ENCODE results near the gene ABCD3.
"Not testable (repeated sequence)": the region's sequence is repeated elsewhere in the genome, so short reads cannot be mapped to it uniquely, and the experiment has no call there.

Gene ABCD3

DNA sequence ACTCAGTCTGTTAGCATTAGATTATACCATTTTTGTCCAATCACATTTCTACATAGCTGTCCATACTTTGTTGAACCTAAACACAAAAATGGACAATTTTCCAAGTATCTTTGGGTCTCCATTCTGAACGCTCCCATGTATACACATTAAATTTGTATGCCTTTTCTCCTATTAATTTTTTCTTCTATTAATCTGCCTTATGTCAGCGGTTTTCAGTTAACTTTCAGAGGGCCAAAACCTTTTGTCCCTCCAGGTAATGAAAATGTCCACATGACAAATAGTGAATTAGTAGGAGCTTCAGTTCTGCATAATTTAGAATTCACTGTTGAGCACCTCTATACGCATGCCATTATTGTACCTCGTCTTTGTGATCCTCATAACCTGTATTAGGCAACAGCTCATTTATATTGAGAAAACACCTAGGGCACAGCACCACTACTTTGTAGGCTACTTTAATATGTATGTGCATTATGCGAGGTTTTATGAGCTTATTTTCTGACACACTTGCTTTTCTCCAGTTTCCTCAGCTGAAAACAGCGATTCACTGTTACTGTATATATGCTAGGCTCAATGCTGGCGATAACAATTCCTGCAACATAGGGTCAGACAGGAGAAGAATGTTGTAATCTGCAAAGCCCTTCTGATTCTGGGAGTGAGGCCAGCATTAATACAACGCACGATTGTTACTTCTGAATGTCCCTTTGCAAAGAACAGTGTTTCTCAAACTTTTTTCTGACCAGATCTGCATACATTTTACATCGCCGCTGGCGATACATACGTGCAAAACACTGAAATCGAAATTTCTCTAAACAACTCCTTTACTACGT lies 1.1 kb upstream of the ABCD3 start:
- peak; percentile 12 for DNase-seq

DNA sequence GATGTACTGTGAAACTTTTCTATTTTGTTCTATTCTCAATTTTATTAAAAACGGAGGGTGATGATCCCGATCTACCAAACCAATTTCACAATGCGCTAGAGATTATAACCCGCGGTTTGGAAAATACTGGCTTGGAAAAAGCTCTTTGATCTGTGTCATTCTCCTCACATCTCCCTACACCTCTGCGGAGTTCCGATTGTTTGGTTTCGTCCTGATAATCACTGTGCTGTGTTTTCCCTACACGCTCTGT lies 536 bp upstream of the ABCD3 start:
- DNase-seq, result no peak

DNA sequence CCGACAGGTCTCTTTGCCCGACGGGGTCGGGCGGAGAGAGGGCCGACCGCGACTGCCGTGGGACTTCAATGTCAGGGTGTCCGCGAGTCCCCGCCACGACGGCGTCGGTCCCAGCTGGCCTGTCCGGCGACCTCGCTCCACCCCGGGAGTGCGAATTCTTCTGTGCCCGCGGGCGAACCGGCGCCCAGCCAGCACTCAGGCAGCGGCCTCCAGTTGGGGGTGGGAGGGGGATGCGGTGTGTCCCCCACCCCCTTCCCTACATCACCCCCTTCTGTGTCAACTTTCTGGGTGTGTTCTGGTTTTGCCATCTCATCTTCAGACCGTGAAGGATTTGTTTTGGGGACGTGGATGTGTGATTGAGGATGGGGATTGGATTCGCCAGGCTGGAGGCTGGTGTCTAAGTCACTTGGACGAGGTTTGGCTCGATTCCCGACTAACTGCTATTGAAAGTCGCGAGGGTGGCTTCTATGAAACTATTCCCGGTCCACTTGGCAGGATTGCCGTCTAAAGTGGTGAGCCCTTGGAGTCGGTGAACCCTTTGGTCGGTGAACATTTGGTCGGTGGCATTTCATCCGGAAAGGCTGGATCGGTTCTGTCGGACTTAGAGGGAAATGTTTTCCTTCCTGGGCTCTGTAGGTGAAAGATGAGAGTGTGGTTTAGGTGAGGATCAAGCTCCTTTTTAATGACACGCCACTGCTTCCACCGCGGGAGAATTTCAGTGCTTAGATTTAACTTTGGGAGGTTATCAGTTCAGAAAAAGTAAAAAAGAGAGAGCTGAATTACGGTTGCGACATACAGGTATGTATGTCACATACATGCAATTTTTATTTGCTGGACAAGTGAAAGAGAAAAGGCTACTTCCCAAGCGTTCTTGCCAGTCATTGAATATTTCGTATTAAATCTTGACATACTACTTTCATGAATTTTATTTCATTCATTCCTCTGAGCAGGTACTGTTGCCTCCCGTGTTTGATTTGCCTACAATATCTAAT lies 771 bp downstream of the ABCD3 start:
- peak; percentile 48 for DNase-seq

DNA sequence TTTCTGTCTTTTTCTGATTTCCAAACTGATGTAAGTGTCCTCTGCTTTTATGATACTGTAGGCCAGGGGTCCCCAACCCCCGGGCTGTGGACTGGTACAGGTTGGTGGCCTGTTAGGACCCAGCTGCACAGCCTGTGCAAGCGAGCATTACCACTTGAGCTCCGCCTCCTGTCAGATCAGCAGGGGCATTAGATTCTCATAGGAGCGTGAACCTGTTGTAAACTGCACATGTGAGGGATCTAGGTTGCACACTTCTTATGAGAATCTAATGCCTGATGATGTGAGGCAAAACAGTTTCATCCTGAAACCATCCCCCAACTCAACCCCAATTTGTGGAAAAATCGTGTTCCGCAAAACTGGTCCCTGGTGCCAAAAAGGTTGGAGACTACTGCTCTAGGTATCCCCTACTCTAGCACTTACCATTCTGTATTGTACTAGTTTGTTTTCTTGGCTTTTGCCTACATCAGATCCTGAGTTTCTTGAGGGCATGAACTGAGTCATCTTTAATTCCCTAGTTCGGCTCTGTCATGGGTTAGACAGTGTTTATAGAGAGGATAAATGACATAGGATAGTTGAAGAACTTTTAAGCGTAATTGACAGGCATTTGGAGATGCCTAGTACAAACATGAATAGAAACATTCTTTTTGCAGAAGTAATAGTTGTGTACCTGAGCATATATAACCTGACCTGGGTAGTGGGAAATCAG lies 4.1 kb downstream of the ABCD3 start:
- DNase-seq, result no peak

DNA sequence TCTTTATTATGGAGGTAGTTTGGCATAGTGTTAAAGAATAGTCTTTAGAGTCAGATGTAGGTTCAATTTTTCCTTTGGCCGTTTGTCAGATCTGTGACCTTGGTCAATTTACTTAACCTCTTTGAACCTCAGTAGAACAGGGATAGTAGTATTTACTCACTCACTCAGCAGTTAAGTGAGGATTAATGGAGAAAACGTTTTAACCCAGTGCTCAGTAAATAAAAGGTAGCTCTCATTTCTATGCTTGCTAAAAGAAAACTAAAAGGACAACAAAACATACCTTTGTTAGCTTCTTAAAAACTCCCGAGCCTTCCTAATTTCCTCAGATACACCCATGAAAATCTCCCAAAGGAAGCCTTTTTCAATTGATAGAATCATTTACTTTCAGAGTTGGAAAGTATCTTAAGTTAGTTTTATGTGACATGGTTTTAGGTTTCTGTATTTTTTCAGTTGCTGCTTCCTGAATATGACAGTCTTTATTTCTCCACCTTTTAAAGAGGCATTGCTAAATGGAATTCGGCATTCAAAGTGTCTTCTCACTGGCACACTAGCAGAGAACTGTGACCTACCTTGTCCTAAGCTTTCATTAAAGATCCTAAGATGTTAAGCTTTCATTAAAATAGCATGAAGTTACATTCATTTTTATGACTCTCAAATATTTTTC lies 7.8 kb downstream of the ABCD3 start:
- peak; percentile 24 for DNase-seq

DNA sequence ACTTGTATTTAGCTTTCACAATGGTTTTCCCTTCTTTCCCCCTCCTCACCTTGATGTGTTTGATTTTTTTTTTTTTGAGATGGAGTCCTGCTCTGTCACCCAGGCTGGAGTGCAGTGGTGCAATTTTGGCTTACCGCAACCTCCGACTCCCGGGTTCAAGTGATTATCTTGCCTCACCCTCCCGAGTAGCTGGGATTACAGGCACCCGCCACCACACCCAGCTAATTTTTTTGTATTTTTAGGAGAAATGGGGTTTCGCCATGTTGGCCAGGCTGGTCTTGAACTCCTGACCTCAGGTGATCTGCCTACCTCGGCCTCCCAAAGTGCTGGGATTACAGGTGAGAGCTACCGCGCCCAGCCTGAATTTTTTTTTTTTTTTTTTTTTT lies 8.3 kb downstream of the ABCD3 start:
- DNase-seq, result not testable (repeated sequence)

DNA sequence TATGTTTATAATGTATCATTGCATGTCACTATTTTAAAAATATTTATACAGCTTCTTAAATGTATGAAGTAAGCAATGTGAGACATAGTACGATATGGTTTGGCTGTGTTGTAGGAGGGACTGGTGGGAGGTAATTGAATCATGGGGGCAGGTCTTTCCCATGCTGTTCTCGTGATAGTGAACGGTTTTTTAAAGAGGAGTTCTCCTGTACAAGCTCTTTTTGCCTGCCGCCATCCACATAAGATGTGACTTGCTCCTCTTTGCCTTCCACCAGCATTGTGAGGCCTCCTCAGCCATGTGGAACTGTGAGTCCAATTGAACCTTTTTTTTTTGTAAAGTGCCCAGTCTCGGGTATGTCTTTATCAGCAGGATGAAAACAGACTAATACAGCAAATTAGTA lies 10.3 kb downstream of the ABCD3 start:
- DNase-seq, result no peak

DNA sequence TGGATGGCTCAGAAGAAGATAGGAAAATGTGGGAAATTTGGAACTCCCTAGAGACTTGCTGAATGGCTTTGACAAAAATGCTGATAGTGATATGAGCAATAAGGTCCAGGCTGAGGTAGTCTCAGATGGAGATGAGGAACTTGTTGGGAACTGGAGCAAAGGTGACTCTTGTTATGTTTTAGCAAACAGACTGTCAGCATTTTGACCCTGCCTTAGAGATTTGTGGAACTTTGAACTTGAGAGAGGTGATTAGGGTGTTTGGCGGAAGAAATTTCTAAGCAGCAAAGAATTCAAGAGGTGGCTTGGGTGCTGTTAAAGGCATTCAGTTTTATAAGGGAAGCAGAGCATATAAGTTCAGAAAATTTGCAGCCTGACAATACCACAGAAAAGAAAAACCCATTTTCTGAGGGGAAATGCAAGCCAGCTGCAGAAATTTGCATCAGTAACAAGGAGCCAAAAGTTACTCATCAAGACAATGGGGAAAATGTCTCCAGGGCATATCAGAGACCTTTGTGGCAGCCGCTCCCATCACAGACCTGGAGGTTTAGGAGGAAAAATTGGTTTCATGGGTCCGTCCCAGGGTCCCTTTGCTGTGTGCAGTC lies 10.8 kb downstream of the ABCD3 start:
- DNase-seq, result not testable (repeated sequence)

DNA sequence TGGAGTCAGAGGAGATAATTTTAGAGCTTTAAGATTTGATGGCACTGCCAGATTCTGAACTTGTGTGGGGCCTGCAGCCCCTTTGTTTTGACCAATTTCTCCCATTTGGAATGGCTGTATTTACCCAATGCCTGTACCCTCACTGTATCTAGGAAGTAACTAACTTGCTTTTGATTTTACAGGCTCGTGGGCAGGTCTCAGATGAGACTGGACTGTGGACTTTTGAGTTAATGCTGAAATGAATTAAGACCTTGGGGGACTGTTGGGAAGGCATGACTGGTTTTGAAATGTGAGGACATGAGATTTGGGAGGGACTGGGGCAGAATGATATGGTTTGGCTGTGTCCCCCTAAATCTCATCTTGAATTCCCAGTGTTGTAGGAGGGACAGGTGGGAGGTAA lies 11.9 kb downstream of the ABCD3 start:
- DNase-seq, result not testable (repeated sequence)

DNA sequence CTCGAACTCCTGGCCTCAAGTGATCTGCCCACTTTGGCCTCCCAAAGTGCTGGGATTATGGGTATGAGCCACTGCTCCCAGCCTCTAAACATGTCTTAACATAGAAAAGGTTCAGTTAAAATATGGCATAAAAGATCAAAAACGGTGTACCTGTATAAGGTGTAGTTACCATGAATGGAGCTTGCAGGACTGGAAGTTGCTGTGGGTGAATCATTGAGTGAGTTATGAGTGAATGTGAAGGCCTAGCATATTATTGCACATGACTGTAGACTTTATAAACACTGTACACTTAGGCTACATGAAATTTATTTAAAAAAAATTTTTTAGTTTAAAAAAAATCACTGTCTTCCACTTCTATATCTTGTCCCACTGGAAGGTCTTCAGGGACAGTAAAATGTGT lies 15.7 kb downstream of the ABCD3 start:
- DNase-seq, result no peak

DNA sequence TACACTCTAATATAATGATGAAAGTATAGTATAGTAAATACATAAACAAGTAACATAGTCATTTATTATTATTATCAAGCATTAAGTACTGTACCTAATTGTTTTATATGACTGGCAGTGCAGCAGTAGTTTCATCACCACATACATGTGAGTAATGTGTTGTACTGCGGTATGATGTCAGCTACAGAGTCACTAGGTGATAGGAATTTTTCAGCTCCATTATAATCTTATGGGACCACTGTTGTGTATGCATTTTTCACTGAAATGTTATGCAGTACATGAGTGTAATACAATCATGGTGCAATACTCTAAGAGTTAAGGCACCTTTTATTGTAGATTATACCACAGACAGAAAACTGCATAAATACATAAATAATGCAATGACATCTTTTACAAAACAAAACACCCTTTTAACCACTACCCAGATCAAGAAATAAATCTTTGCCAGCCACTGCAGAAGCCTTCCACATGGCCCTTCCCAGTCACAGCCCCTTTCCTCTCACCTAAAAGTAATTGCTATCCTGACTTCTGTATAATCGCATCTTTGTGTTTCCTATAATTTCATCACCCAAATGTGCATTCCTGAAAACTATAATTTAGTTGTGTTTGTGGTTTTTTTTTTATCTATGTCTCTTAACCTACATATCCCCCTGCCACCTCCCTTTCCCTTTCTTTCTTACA lies 16.3 kb downstream of the ABCD3 start:
- DNase-seq, result no peak

DNA sequence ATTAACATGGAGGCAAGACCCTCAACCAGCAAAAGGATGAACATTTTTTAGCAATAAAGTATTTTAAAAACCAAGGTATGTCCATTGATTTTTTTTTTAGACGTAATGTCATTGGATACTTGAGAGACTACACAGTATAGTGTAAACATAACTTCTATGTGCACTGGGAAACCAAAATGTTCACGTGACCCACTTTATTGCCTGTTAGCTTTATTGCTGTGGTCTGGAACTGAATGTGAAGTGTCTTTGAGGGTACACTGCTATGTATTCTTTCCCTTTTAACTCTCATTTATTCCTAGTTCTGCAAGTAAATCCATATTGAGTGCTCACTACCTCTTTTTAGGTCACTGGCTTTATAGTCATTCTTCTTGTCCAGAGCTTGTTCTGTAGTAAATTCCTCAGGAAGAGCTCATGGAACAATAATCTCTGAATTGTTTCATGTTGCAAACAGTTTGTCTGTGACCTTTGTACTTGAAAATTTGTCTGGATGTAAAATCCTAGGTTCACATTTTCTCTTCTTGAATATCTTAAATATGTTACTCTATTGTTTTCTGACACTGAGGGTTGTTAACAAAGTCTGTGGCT lies 20.6 kb downstream of the ABCD3 start:
- DNase-seq, result no peak

DNA sequence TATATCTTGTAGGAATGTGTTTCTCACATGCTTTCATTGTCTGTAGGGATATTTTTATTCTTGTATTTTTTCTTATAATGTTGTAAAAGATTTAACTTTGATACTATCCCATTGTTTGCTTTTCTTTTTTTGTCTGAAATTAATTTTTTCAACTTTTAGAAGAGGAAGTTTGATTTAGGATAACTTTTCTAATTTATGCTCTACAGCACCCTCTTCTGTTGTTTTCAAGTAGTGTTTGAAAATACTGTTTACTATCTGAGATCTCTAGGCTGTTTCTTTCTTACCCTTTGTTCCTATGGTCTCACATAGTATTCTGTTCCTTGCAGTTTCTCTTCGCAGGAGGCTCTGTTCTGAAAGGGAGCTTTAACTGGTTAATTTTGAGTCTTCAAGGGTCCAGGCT lies 21.9 kb downstream of the ABCD3 start:
- DNase-seq, result no peak

DNA sequence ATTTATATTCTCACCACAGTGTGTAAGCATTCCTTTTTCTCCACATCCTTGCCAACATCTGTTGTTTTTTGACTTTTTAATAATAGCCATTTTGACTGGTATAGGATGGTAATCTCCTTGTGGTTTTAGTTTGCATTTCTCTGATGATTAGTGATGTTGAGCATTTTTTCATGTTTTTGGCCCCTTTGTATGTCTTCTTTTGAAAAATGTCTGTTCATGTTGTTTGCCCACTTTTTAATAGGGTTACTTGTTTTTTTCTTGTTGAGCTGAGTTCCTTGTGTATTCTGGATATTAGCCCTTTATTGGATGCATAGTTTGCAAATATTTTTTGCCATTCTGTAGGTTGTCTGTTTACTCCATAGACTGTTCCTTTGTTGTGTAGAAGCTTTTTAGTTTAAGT lies 24.9 kb downstream of the ABCD3 start:
- not testable (repeated sequence) for DNase-seq

DNA sequence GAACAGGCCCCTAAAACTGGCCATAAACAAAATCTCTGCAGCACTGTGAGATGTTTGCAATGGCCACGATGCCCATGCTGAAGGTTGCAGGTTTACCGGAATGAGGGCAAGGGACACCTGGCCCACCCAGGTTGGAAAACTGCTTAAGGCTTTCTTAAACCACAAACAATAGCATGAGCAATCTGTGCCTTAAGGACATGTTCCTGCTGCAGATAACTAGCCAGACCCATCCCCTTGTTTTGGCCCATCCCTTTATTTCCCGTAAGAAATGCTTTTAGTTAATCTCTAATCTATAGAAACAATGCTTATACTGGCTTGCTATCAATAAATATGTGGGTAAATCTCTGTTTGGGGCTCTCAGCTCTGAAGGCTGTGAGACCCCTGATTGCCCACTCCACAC lies 26.6 kb downstream of the ABCD3 start:
- not testable (repeated sequence) for DNase-seq

DNA sequence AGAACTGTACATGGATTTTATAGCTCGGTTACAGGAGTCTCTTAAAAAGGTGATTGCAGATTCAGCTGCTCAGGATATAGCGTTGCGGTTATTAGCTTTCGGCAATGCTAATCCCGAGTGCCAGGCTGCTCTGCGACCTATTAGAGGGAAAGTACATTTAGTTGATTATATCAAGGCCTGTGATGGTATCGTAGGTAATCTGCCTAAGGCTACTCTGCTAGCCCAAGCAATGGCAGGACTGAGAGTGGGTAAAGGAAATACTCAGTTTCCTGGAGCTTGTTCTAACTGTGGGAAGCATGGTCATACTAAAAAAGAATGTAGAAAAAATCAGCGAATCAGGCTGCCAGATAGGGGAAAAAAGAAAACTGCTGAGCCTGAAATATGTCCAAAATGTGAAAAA lies 27.5 kb downstream of the ABCD3 start:
- not testable (repeated sequence) for DNase-seq

DNA sequence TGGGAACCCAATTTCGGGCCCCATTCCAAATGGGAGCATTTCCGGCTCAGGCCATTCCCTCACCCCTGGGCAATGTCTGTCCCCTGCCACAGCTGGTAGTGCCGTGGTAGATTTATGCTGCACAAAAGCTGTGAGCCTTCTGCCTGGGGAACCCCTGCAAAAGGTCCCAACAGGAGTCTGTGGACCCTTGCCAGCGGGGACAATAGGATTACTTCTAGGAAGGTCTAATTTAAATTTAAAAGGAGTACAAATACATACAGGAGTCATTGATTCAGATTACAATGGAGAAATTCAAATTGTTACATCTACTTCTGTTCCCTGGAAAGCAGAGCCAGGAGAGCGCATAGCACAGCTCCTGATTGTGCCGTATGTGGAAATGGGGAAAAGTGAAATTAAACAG lies 28.0 kb downstream of the ABCD3 start:
- not testable (repeated sequence) for DNase-seq

DNA sequence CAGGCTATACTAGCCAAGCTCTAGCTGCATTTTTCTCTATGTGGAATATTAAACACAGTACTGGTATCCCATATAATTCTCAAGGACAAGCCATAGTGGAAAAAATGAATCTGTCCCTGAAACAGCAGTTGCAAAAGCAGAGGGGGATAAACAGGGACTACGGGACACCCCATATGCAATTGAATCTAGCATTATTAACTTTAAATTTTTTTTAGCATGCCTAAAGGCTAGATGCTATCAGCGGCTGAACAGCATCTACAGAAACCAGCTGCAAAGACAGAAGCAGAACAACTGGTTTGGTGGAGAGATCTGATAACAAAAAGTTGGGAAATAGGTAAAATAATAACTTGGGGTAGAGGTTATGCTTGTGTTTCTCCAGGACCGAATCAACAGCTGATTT lies 30.6 kb downstream of the ABCD3 start:
- DNase-seq, result not testable (repeated sequence)

DNA sequence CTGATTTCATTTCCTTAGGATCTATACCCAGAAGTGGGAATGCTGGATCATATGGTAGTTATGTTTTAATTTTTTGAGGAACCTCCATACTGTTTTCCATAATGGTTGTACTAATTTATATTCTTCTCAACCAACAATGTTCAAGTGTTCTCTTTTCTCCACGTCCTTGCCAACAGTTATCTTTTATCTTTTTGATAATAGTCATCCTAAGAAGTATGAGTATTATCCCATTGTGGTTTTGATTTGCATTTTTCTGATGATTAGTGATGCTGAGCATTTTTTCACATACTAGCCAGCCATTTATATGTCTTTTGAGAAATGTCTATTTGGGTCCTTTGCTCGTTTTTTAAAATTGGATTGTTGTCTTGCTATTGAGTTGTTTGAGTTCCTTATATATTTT lies 38.5 kb downstream of the ABCD3 start:
- DNase-seq, result no peak

DNA sequence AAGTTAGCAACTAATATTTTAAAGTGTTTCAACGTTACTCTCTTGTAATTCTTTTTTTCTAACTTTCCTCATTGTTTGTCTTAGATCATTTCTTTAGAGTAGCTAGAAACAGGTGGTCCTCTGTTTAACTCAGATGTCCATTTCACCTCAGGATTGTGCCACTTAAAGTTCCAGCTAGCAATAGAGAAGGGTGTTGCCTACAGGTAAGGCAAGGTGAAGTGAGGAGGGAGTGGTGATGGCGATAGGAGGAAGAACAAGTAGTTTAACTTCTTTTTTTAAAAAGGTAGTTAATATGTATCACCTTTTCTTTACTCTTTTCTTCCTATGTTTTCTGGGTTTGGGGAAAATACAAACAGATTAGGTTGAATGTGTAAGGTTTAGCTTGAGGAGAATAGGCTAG lies 44.4 kb downstream of the ABCD3 start:
- DNase-seq, result no peak

DNA sequence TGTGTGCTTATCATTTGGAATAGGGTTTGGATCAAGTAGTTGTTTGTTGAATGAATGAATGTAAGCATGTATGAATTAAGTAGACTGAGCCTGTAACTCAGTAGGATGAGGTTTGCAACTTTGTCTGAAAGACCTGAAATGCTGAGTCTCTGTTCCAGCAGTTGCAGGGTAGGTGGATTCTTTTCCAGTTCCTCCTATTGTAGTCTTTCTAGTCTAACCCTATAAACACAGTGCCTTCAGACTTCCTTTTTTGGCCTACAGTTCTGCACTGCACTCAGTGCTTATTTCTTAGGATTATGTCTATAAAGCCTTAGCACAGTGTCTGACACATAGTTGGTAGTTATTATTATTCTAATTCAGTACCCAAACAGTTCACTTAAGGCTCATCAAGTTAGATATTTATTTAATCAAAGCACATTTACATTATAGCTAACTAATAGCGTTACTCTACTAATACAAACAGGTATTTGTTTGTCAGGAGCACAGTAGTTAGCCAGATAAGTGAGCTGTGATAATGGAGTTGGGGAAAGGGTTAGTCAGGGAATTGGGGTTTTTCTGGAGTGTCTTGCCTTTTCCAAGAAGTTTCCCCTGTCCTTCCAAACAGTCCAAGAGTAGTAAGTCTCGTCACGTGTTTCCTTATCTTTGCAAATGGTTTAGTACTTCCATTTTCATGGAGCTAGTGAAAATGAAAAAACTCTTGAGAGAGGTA lies 45.0 kb downstream of the ABCD3 start:
- no peak for DNase-seq

Measured in NCI-H146 (cell line).